ENCODE data around the gene SH3PXD2B.

DNA sequence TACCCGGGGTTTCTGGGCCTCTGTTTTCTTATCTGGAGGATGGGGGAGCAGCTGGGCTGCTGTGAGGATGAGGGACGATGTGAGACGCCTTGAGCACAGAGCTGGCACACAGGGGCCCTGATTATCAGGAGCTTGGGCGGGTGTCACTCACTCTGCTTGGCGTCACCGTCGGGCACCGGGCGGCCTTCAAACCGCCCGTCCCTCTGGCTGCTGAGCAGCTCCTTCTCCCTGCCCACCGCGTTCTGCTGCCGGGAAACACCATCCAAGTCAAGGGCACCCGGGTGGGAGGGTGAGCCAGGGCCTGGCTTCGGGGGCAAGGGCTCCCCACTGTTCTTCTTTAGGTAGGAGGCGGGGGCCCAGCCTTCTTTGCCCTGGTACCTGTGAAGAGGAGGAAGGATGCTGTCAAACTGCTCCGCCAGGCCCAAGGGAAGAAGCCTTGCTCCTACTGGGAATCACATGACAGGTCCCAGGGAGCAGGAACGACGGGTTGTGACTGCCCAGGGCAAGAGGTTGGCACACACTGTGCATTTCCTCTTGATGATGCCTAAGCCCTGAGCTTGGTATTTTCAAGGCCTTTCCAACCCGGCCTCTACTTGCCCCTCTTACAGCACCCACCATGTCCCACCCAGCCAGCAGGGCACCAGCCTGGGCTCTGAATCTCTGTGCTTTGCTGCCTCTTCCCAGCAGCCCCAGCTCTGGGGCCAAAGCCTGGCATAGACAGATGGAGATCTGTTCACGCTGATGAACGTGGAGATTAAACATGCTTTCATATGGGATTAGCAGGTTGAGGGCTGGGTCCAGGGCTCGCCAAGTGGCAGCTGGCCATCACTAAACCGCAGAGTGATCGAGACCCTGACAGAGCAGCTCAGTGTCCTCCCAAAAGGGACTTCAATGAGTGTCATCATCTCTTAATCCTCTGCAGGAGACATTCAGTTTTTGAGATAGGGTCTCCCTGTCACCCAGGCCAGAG is 103.8 kb downstream of the SH3PXD2B start:
- TF ChIP-seq, protein P1, sequence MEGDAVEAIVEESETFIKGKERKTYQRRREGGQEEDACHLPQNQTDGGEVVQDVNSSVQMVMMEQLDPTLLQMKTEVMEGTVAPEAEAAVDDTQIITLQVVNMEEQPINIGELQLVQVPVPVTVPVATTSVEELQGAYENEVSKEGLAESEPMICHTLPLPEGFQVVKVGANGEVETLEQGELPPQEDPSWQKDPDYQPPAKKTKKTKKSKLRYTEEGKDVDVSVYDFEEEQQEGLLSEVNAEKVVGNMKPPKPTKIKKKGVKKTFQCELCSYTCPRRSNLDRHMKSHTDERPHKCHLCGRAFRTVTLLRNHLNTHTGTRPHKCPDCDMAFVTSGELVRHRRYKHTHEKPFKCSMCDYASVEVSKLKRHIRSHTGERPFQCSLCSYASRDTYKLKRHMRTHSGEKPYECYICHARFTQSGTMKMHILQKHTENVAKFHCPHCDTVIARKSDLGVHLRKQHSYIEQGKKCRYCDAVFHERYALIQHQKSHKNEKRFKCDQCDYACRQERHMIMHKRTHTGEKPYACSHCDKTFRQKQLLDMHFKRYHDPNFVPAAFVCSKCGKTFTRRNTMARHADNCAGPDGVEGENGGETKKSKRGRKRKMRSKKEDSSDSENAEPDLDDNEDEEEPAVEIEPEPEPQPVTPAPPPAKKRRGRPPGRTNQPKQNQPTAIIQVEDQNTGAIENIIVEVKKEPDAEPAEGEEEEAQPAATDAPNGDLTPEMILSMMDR (IDR thresholded peaks at IDR 0.05): no peak
- no peak for TF ChIP-seq EP300 (IDR thresholded peaks at IDR 0.05)

Data from tibial nerve (tissue), 4 donors.